Omental fat pad (tissue), 4 donors: ENCODE measurements around the gene PLCB1. TPM values are rescaled to one million over a fixed set of nuclear protein-coding genes. Genes with fewer than 3 reads are reported as not detected.
"Not testable (repeated sequence)": the region's sequence is repeated elsewhere in the genome, so short reads cannot be mapped to it uniquely, and the experiment has no call there.

ENCODE experiments used
- ATAC-seq: fragments of 150-250 bp; one replicate; pipeline ENCODE4 v1.9.1; 2016; ENCODE audit warnings: mild to moderate bottlenecking, moderate library complexity; ENCODE audit not compliant: low FRiP score
- DNase-seq: peaks from one replicate; pipeline ENCODE4 v3.0.0-alpha.2; 2019; ENCODE audit warnings: low spot score
- total RNA-seq, 4 donors: library from RNA; depleted of rRNA; stranded (reverse); fragments of >200 nt; gene quantifications; one replicate each; pipeline ENCODE4 v1.1.0, GENCODE V29; 2016
- TF ChIP-seq, protein P1 (sequence below), 3 donors: fragments of 450-650 bp; IDR thresholded peaks; one replicate each; pipeline ENCODE4 v1.5.1; 2016 to 2017; ENCODE audit warnings: antibody characterized with exemption in 3 of 3, mild to moderate bottlenecking in 3 of 3, moderate library complexity in 2 of 3

Gene PLCB1
- total RNA-seq, 4 donors from 2014 or later: 22.4 to 60.5 (median 36.4) TPM

DNA sequence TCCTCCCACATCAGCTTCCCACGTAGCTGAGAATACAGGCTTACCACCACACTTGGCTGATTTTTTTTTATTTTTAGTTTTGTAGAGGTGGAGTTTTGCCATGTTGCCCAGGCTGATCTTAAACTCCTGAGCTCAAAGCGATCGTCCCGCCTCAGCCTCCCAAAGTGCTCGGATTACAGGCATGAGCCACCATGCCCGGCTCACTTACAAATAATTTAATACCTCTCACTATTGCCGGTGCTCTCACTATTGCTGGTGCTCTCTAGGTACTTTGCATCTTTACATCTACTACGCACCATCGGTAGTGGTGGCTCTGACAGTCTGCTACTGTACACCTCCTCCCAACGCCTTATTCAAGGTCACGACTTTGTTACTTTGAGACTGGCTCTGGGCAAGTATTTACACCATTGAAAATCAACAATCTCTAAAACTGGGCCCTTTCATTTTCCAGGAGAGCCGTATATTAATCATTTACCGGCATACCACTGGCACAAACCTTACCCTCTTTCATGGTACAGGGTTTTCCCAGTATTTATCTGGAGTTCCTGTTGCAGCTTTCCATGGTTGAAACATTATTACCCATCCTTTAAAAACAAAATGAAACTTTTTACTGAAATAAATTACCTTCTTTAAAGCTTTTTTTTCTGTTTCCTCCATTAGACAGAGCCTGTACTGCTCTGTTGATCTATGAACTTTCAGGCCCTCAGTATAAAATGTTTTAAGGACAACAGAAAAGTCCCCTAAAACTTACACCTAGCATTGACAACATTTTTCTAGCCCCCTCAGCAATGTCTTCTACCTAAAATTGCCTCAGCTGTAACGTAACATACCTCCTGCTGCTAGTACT is 677.3 kb downstream of the PLCB1 start:
- ATAC-seq: no peak
- no peak for DNase-seq
- TF ChIP-seq, protein P1, sequence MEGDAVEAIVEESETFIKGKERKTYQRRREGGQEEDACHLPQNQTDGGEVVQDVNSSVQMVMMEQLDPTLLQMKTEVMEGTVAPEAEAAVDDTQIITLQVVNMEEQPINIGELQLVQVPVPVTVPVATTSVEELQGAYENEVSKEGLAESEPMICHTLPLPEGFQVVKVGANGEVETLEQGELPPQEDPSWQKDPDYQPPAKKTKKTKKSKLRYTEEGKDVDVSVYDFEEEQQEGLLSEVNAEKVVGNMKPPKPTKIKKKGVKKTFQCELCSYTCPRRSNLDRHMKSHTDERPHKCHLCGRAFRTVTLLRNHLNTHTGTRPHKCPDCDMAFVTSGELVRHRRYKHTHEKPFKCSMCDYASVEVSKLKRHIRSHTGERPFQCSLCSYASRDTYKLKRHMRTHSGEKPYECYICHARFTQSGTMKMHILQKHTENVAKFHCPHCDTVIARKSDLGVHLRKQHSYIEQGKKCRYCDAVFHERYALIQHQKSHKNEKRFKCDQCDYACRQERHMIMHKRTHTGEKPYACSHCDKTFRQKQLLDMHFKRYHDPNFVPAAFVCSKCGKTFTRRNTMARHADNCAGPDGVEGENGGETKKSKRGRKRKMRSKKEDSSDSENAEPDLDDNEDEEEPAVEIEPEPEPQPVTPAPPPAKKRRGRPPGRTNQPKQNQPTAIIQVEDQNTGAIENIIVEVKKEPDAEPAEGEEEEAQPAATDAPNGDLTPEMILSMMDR (IDR thresholded peaks at IDR 0.05): no peak

DNA sequence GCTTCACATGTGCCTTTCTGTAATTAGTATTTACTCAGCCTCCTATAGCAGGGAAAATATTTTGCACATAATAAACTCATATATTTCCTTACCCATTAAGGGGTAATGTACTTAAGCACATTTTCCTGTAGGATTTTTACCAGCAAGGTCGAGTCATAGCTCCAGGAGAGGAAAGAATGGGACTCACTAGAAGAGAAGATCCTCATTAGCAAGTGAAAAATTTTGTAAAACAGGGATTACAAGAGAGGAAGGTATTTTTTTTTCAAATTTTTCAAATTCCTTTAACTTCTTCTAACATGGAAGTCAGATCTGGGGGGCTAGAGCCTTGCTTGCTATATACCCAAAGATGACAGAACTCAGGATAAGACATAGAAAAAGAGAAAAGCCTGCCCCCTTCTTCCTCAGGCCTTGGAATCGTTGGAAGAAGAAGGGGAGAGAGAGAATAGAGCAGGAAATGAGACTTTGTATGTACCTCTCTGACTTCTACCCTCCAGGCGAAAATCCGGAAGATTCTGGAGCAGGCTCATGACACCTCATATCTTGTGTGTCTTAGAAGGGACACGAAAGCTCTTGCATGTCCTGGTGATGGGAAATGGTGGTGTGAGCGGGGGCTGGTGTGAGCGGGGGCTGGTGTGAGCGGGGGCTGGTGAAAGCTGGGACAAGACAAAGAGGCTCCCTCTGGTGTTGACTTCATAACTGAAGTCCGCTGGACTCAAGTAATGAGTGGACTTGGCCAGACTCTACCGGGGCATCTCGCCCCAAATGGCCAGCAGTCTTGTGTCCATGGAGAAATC is 679.9 kb downstream of the PLCB1 start:
- ATAC-seq: no peak

DNA sequence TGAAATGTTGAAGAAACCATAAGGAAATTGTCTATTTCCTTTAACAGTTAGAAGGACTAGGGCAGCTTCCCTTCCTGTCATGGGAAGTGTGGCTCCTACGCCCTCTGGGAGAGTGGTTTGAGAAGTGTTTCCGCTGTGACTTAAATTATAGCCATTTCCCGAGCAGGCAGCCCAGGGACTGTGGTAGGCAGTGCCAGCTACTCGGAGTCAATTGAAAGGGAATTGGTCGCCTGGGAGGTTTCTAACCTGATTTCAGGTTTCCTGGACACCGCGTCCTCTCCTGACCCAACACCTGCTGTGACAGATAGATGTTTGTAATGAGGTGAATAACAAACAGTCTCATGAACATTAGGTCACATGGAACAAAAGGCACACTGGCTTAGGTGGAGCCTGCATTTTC is 680.8 kb downstream of the PLCB1 start:
- DNase-seq (no peak), ATAC-seq (peak; percentile 45)

More for the DNA sequence above, 679.9 kb downstream of the PLCB1 start:
- TF ChIP-seq, protein P1 (IDR thresholded peaks at IDR 0.05): no peak
- DNase-seq: no peak

DNA sequence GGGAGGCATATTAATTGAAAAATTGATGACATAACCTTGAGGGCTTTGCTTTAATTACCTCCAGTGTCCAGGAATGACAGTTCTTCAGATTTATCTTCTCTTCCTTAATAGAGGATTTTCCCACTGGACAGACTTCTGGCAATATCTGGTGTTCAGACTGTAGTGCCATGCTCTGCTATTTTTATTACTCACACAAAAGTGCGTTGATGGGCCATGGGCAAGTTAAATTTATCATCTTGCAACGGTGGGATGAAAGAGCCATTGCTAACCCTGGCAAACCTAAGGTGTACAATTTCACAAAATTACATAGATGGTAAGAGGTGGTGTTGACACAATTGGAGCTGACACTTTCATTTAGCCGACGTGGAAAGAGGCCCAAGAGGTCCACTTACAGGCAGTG is 683.1 kb downstream of the PLCB1 start:
- DNase-seq: no peak
- TF ChIP-seq, protein P1 (IDR thresholded peaks at IDR 0.05): no peak
- no peak for ATAC-seq

More for the DNA sequence above, 680.8 kb downstream of the PLCB1 start:
- TF ChIP-seq, protein P1 (IDR thresholded peaks at IDR 0.05): no peak

DNA sequence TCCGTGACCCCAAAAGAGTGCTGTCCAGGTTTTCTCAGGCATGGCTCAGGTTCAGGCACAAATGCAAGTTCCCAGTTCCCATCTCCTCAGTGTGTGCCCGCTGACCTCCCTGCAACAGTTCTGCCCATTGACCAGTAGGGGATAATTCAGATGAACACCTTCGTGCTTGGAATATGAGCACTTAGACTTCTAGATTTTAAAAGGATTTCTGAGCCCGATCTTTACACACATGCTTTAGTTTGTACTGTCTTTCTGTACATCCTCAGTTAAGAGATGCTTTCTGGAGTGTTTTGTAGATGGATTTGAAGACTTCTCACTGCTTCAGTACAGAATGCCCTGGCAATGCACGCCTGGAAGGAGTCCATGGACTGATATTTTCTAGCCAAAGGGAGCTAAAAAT is 697.2 kb downstream of the PLCB1 start:
- ATAC-seq: no peak
- no peak for DNase-seq
- TF ChIP-seq, protein P1 (IDR thresholded peaks at IDR 0.05): no peak

DNA sequence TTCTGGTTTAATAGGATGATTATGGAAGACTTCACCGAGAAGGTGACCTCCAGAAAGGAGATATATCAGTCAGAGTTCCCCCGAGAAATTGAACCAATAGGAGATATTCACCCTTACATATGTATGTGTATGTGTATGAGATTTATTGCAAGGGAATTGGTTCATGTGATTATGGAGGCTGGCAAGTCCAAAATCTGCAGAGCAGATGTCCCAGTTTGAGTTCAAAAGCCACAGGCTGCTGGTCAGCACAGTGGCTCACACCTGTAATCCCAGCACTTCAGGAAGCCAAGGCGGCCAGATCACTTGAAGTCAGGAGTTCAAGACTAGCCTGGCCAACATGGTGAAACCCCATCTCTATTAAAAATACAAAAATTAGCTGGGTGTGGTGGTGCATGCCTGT is 702.2 kb downstream of the PLCB1 start:
- not testable (repeated sequence) for DNase-seq, ATAC-seq

DNA sequence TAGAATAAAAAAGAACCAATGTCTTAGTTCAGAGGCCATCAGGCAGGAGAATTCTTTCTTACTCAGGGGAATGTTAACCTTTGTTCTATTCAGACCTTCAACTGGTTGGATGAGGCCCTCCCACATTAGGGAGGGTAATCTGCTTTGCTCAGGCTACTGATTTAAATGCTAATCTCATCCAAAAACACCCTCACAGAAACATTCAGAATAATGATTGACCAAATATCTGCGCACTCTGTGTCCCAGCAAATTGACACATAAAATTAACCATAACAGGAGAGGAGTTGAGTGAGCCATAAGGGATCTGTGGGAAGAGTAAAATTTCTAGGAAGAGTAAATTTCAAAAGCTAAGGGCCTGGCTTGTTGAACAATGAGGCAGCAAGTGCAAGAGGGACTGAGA is 702.8 kb downstream of the PLCB1 start:
- TF ChIP-seq, protein P1 (IDR thresholded peaks at IDR 0.05): no peak
- DNase-seq: no peak
- ATAC-seq: no peak
